CD4-positive, alpha-beta memory T cell (primary cell): ENCODE measurements around the gene TOMT. TPM values are rescaled to one million over a fixed set of nuclear protein-coding genes. Genes with fewer than 3 reads are reported as not detected.
A peak's percentile ranks its signal among the peaks of the same experiment; 100 is the strongest.

Source experiments
- CTCF ChIA-PET: fragments of 350-600 bp; sonication (Branson Sonifier 250); formaldehyde crosslinking; loops from one replicate; lab custom pipeline; 2021; ENCODE audit warnings: inconsistent platforms; ENCODE audit not compliant: partially characterized antibody; lab: Charles Lee
- POLR2A ChIA-PET: fragments of 350-600 bp; sonication (Branson Sonifier 250); formaldehyde crosslinking; loops from one replicate; lab custom pipeline; 2021; ENCODE audit not compliant: partially characterized antibody; lab: Charles Lee
- DNase-seq, 5 donors: peaks; one replicate each; pipeline versions ENCODE4 v3.0.0 to v3.0.0-alpha.2; 2020 to 2022; ENCODE audit warnings: mixed read lengths in 1 of 5
- H3K27ac ChIP-seq: one replicate; pipeline ENCODE4 v1.7.0; 2013; ENCODE audit warnings: low read depth, low read length
- H3K27me3 ChIP-seq: 2 replicates; pipeline ENCODE4 v1.7.0; 2013; ENCODE audit warnings: mild to moderate bottlenecking, low read length, moderate library complexity; ENCODE audit not compliant: insufficient read depth
- H3K36me3 ChIP-seq: 2 replicates; pipeline ENCODE4 v1.7.0; 2013; ENCODE audit warnings: mild to moderate bottlenecking, low read length, moderate library complexity; ENCODE audit not compliant: insufficient read depth
- H3K4me1 ChIP-seq: 2 replicates; pipeline ENCODE4 v1.7.0; 2013; ENCODE audit warnings: mild to moderate bottlenecking, low read length, moderate library complexity; ENCODE audit not compliant: insufficient read depth
- H3K4me3 ChIP-seq, 2 donors: one replicate each; pipeline ENCODE4 v1.7.0; 2013; ENCODE audit warnings: low read length in 2 of 2, mild to moderate bottlenecking in 1 of 2
- H3K9me3 ChIP-seq, 2 donors: one replicate each; pipeline ENCODE4 v1.7.0; 2013; ENCODE audit warnings: low read length in 2 of 2, control low read depth in 1 of 2; ENCODE audit not compliant: control insufficient read depth in 1 of 2
- H3K27ac Mint-ChIP-seq, 7 donors: one replicate each; pipeline ENCODE4 v1.8.0; 2020 to 2021; ENCODE audit warnings: mixed read lengths in 7 of 7, mild to moderate bottlenecking in 6 of 7, inconsistent platforms in 3 of 7, moderate library complexity in 3 of 7
- H3K27me3 Mint-ChIP-seq, 2 donors: one replicate each; pipeline ENCODE4 v1.8.0; 2020 to 2021; ENCODE audit warnings: mixed read lengths in 2 of 2
- H3K36me3 Mint-ChIP-seq, 2 donors: one replicate each; pipeline ENCODE4 v1.8.0; 2020 to 2021; ENCODE audit warnings: mixed read lengths in 2 of 2, inconsistent platforms in 1 of 2, mild to moderate bottlenecking in 1 of 2
- H3K4me1 Mint-ChIP-seq, 4 donors: one replicate each; pipeline ENCODE4 v1.8.0; 2020 to 2021; ENCODE audit warnings: mixed read lengths in 4 of 4, mild to moderate bottlenecking in 1 of 4
- H3K4me3 Mint-ChIP-seq, 8 donors: one replicate each; pipeline ENCODE4 v1.8.0; 2020 to 2021; ENCODE audit warnings: mixed read lengths in 8 of 8, mild to moderate bottlenecking in 7 of 8, moderate library complexity in 6 of 8, inconsistent platforms in 3 of 8
- H3K9me3 Mint-ChIP-seq, 8 donors: one replicate each; pipeline ENCODE4 v1.8.0; 2020 to 2021; ENCODE audit warnings: mixed read lengths in 8 of 8, mild to moderate bottlenecking in 5 of 8, inconsistent platforms in 3 of 8, moderate library complexity in 1 of 8
- intact Hi-C: fragments of 100-400 bp; cut with micrococcal nuclease; formaldehyde crosslinking; loops from one replicate; pipeline ENCODE4 v1.15.1; 2023
- polyA plus RNA-seq, 2 donors: library from polyadenylated mRNA; unstranded; fragments of 300-500 nt; fragmentation: Illumina TruSeq; gene quantifications; one replicate each; pipeline ENCODE4 v1.2.3, GENCODE V29; 2021
- total RNA-seq, 2 experiments: library from RNA; stranded (reverse); gene quantifications; one replicate each; pipeline ENCODE4 v1.2.3, GENCODE V29; 2021

Gene TOMT
- total and polyA plus RNA-seq, 4 experiments from 2014 or later: not detected

GRCh38 chr11:72069200-72069599 lies 36.5 kb upstream of the TOMT start:
- no peak overlapping the region for H3K4me3 Mint-ChIP-seq
- H3K36me3 ChIP-seq: no peaks in the 10 kb centered on the region
- ChIA-PET CTCF (no interaction called here), POLR2A (interaction anchor here (1.2 kb wide), 1 partner anchor 30 kb away, joined by 3 read pairs; no protein-coding TSS in a partner anchor)
- H3K36me3 Mint-ChIP-seq: peaks cover 17 to 20% of the 10 kb centered on the region in 2 donors
- H3K4me1 Mint-ChIP-seq: peaks cover 23 to 24% (median 23%) of the 10 kb centered on the region in 4 donors
- no peaks in the 10 kb centered on the region for H3K27me3 ChIP-seq
- H3K9me3 ChIP-seq: no peaks in the 10 kb centered on the region
- no peak overlapping the region for H3K4me3 ChIP-seq
- no peak overlapping the region for H3K27ac ChIP-seq
- peak overlapping the region in 4 of 7 donors; percentile 23 to 92 (median 68) for H3K27ac Mint-ChIP-seq
- intact Hi-C loops: no loop called here
- no peak for DNase-seq
- peaks cover 26% of the 10 kb centered on the region for H3K4me1 ChIP-seq
- H3K27me3 Mint-ChIP-seq: no peaks in the 10 kb centered on the region
- H3K9me3 Mint-ChIP-seq: no peaks in the 10 kb centered on the region

GRCh38 chr11:72069787-72070251 lies 35.9 kb upstream of the TOMT start:
- H3K27me3 ChIP-seq: no peaks in the 10 kb centered on the region
- H3K4me1 ChIP-seq: peaks cover 26% of the 10 kb centered on the region
- Mint-ChIP-seq H3K27me3 (no peaks in the 10 kb centered on the region), H3K4me1 (peaks cover 23 to 24% (median 23%) of the 10 kb centered on the region in 4 donors), H3K4me3 (no peak overlapping the region), H3K27ac (peak overlapping the region in 3 of 7 donors; percentile 68 to 92 (median 68)), H3K9me3 (no peaks in the 10 kb centered on the region), H3K36me3 (peaks cover 17 to 20% of the 10 kb centered on the region in 2 donors)
- H3K4me3 ChIP-seq: no peak overlapping the region
- intact Hi-C loops: no loop called here
- no peaks in the 10 kb centered on the region for H3K36me3 ChIP-seq
- ChIA-PET POLR2A (interaction anchor here (1.2 kb wide), 1 partner anchor 31 kb away, joined by 3 read pairs; no protein-coding TSS in a partner anchor), CTCF (no interaction called here)
- H3K27ac ChIP-seq: no peak overlapping the region
- H3K9me3 ChIP-seq: no peaks in the 10 kb centered on the region
- no peak for DNase-seq

GRCh38 chr11:72070491-72070890 lies 35.2 kb upstream of the TOMT start:
- Histone ChIP-seq H3K27ac (no peak overlapping the region), H3K27me3 (no peaks in the 10 kb centered on the region), H3K4me1 (peaks cover 26% of the 10 kb centered on the region), H3K36me3 (no peaks in the 10 kb centered on the region), H3K4me3 (no peak overlapping the region), H3K9me3 (no peaks in the 10 kb centered on the region)
- peaks cover 23 to 26% (median 24%) of the 10 kb centered on the region in 4 donors for H3K4me1 Mint-ChIP-seq
- no peak for DNase-seq
- intact Hi-C loops: no loop called here
- H3K36me3 Mint-ChIP-seq: peaks cover 17 to 20% of the 10 kb centered on the region in 2 donors
- CTCF ChIA-PET: no interaction called here
- POLR2A ChIA-PET: interaction anchor here (0.5 to 0.8 kb wide), 2 partner anchors 26 to 30 kb away, joined by 3 to 4 read pairs; no protein-coding TSS in a partner anchor
- peak overlapping the region in 1 of 7 donors; percentile 13 for H3K27ac Mint-ChIP-seq
- H3K27me3 Mint-ChIP-seq: no peaks in the 10 kb centered on the region
- H3K4me3 Mint-ChIP-seq: no peak overlapping the region
- H3K9me3 Mint-ChIP-seq: no peaks in the 10 kb centered on the region

- Mint-ChIP-seq H3K27ac (peak overlapping the region in 2 of 7 donors; percentile 57 to 64), H3K4me1 (peaks cover 26 to 29% (median 26%) of the 10 kb centered on the region in 4 donors), H3K36me3 (peaks cover 10 to 13% of the 10 kb centered on the region in 2 donors), H3K9me3 (no peaks in the 10 kb centered on the region), H3K4me3 (peak overlapping the region in 1 of 8 donors; percentile 49), H3K27me3 (no peaks in the 10 kb centered on the region)
- H3K36me3 ChIP-seq: no peaks in the 10 kb centered on the region
- peaks cover 26% of the 10 kb centered on the region for H3K4me1 ChIP-seq
- no peak overlapping the region for H3K4me3 ChIP-seq
- no peaks in the 10 kb centered on the region for H3K9me3 ChIP-seq
- CTCF ChIA-PET: interaction anchor here (0.9 to 3.1 kb wide), 4 partner anchors 19 to 151 kb away, joined by 3 to 12 read pairs (median 4); no protein-coding TSS in a partner anchor
- no peak overlapping the region for H3K27ac ChIP-seq
- intact Hi-C loops: no loop called here
- no peak for DNase-seq
- no peaks in the 10 kb centered on the region for H3K27me3 ChIP-seq
- POLR2A ChIA-PET: interaction anchor here (1.3 to 3.4 kb wide), 2 partner anchors 11 to 33 kb away, joined by 3 to 16 read pairs; no protein-coding TSS in a partner anchor
These were observed 33.4 kb upstream of the TOMT start for GRCh38 chr11:72072348-72072747.

- H3K27me3 ChIP-seq: no peaks in the 10 kb centered on the region
- H3K9me3 Mint-ChIP-seq: no peaks in the 10 kb centered on the region
- H3K4me1 Mint-ChIP-seq: peaks cover 28 to 40% (median 33%) of the 10 kb centered on the region in 4 donors
- no peaks in the 10 kb centered on the region for H3K9me3 ChIP-seq
- no peaks in the 10 kb centered on the region for H3K36me3 ChIP-seq
- peaks cover 0 to 2% of the 10 kb centered on the region in 2 donors for H3K36me3 Mint-ChIP-seq
- no peak for DNase-seq
- H3K4me1 ChIP-seq: peaks cover 29% of the 10 kb centered on the region
- CTCF ChIA-PET: interaction anchor here (0.8 to 3.1 kb wide), 8 partner anchors 11 to 116 kb away, joined by 3 to 12 read pairs (median 4); no protein-coding TSS in a partner anchor
- no peaks in the 10 kb centered on the region for H3K27me3 Mint-ChIP-seq
- POLR2A ChIA-PET: interaction anchor here (1.3 to 3.4 kb wide), 3 partner anchors 33 to 38 kb away, joined by 4 to 16 read pairs (median 7); partner anchors contain the start of gene ANAPC15
- intact Hi-C loops: no loop called here
- H3K4me3 ChIP-seq: no peak overlapping the region
- H3K27ac Mint-ChIP-seq: peak overlapping the region in 5 of 7 donors; percentile 32 to 59 (median 39)
- H3K27ac ChIP-seq: no peak overlapping the region
- H3K4me3 Mint-ChIP-seq: no peak overlapping the region
These were observed 30.6 kb upstream of the TOMT start for GRCh38 chr11:72075109-72075508.

GRCh38 chr11:72075756-72076155 lies 30.0 kb upstream of the TOMT start:
- DNase-seq: no peak
- Histone ChIP-seq H3K27me3 (no peaks in the 10 kb centered on the region), H3K4me3 (no peak overlapping the region), H3K36me3 (no peaks in the 10 kb centered on the region), H3K9me3 (no peaks in the 10 kb centered on the region), H3K27ac (no peak overlapping the region), H3K4me1 (peaks cover 25% of the 10 kb centered on the region)
- no peaks in the 10 kb centered on the region for H3K9me3 Mint-ChIP-seq
- H3K27me3 Mint-ChIP-seq: no peaks in the 10 kb centered on the region
- H3K27ac Mint-ChIP-seq: peak overlapping the region in 2 of 7 donors; percentile 32 to 85
- intact Hi-C loops: no loop called here
- peaks cover 0 to 9% of the 10 kb centered on the region in 2 donors for H3K36me3 Mint-ChIP-seq
- ChIA-PET POLR2A (interaction anchor here (1.3 to 3.4 kb wide), 3 partner anchors 33 to 37 kb away, joined by 4 to 16 read pairs (median 7); partner anchors contain the start of gene ANAPC15), CTCF (interaction anchor here (0.8 to 1.9 kb wide), 4 partner anchors 15 to 115 kb away, joined by 3 to 8 read pairs (median 3); no protein-coding TSS in a partner anchor)
- H3K4me1 Mint-ChIP-seq: peaks cover 29 to 44% (median 37%) of the 10 kb centered on the region in 4 donors
- no peak overlapping the region for H3K4me3 Mint-ChIP-seq

GRCh38 chr11:72078477-72078876 lies 27.2 kb upstream of the TOMT start:
- POLR2A ChIA-PET: interaction anchor here (1.2 to 10.2 kb wide), 4 partner anchors 35 to 145 kb away, joined by 3 to 137 read pairs (median 4); no protein-coding TSS in a partner anchor
- no peaks in the 10 kb centered on the region for H3K36me3 ChIP-seq
- H3K27me3 ChIP-seq: no peaks in the 10 kb centered on the region
- peak overlapping the region in 6 of 7 donors; percentile 40 to 99 (median 86) for H3K27ac Mint-ChIP-seq
- no peak overlapping the region for H3K4me3 ChIP-seq
- no peaks in the 10 kb centered on the region for H3K9me3 Mint-ChIP-seq
- peaks cover 31 to 53% (median 41%) of the 10 kb centered on the region in 4 donors for H3K4me1 Mint-ChIP-seq
- peaks cover 0 to 7% of the 10 kb centered on the region in 2 donors for H3K36me3 Mint-ChIP-seq
- DNase-seq: no peak
- CTCF ChIA-PET: interaction anchor here (1.1 to 2.2 kb wide), 6 partner anchors 9 to 105 kb away, joined by 4 to 10 read pairs (median 6); no protein-coding TSS in a partner anchor
- H3K4me1 ChIP-seq: peaks cover 27% of the 10 kb centered on the region
- intact Hi-C loops: no loop called here
- H3K9me3 ChIP-seq: no peaks in the 10 kb centered on the region
- H3K27me3 Mint-ChIP-seq: no peaks in the 10 kb centered on the region
- H3K4me3 Mint-ChIP-seq: peak overlapping the region; percentile 3 to 96 (median 44)
- H3K27ac ChIP-seq: no peak overlapping the region
